Activated CD4-positive, alpha-beta memory T cell treated with anti-CD3 and anti-CD28 coated beads for 36 hours (primary cell): ENCODE measurements around the gene CRYBG1. TPM values are rescaled to one million over a fixed set of nuclear protein-coding genes. Genes with fewer than 3 reads are reported as not detected.

Source experiments
- total RNA-seq, 2 experiments: library from RNA; stranded (reverse); gene quantifications; one replicate each; pipeline ENCODE4 v1.2.3, GENCODE V29; 2021

The CRYBG1 gene
- total RNA-seq, 2 experiments from 2014 or later = 38.4 to 39.3 TPM

Other genes with a start within 250 kb of the CRYBG1 start
- 10 to 100 TPM; 29.2 TPM for gene ATG5, start 35.0 kb upstream of the CRYBG1 start, total RNA-seq